Osteoblast (primary cell): ENCODE data around the gene PADI6. TPM values are rescaled to one million over a fixed set of nuclear protein-coding genes. Genes with fewer than 3 reads are reported as not detected.

ENCODE experiments used
- DNase-seq: peaks from one replicate; pipeline ENCODE4 v3.0.0; 2011; ENCODE audit warnings: low spot score, mixed read lengths; ENCODE audit not compliant: insufficient read length; ENCODE audit errors: missing footprints
- H2AFZ ChIP-seq: 2 replicates; pipeline ENCODE4 v1.6.0; 2011; ENCODE audit warnings: mild to moderate bottlenecking, low read length
- H3K27ac ChIP-seq: 2 replicates; pipeline ENCODE4 v1.5.1; 2011; ENCODE audit warnings: mild to moderate bottlenecking, low read depth, low read length, moderate library complexity
- H3K27me3 ChIP-seq: 2 replicates; pipeline ENCODE4 v1.6.0; 2012; ENCODE audit warnings: mild to moderate bottlenecking, control low read depth, inconsistent platforms, low read length, moderate library complexity; ENCODE audit not compliant: insufficient read depth
- H3K36me3 ChIP-seq: 2 replicates; pipeline ENCODE4 v1.5.1; 2011; ENCODE audit warnings: mild to moderate bottlenecking, low read length, control low read depth, moderate library complexity; ENCODE audit not compliant: insufficient read depth
- H3K4me1 ChIP-seq: 2 replicates; pipeline ENCODE4 v1.5.1; 2011; ENCODE audit warnings: mild to moderate bottlenecking, low read length, control low read depth, moderate library complexity; ENCODE audit not compliant: insufficient read depth
- H3K4me2 ChIP-seq: 2 replicates; pipeline ENCODE4 v1.6.0; 2011; ENCODE audit warnings: mild to moderate bottlenecking, low read length; ENCODE audit not compliant: insufficient read depth
- H3K4me3 ChIP-seq: fragments of 200-600 bp; sonication (generic); 3 replicates; pipeline ENCODE4 v1.5.1; 2012; ENCODE audit warnings: mild to moderate bottlenecking, low read length, inconsistent platforms; ENCODE audit not compliant: insufficient read depth
- H3K79me2 ChIP-seq: 2 replicates; pipeline ENCODE4 v1.6.0; 2012; ENCODE audit warnings: mild to moderate bottlenecking, low read length, control low read depth, inconsistent platforms; ENCODE audit not compliant: insufficient read depth
- H3K9me3 ChIP-seq: 2 replicates; pipeline ENCODE4 v1.5.1; 2011; ENCODE audit warnings: low read depth, low read length, control low read depth
- H4K20me1 ChIP-seq: 2 replicates; pipeline ENCODE4 v1.6.0; 2012; ENCODE audit warnings: mild to moderate bottlenecking, low read length, control low read depth; ENCODE audit not compliant: insufficient read depth
- total RNA-seq: library from RNA; depleted of rRNA; stranded (reverse); fragments of >200 nt; gene quantifications from 2 replicates; pipeline ENCODE4 v1.2.3, GENCODE V29; 2012
- TF ChIP-seq, protein P1 (sequence below): IDR thresholded peaks from 2 replicates; pipeline ENCODE4 v1.5.1; 2011; ENCODE audit warnings: mild to moderate bottlenecking, low read depth, low read length, moderate library complexity; ENCODE audit errors: extremely low read depth

Gene PADI6
- total RNA-seq, 1 donor, result not detected

- TF ChIP-seq, protein P1, sequence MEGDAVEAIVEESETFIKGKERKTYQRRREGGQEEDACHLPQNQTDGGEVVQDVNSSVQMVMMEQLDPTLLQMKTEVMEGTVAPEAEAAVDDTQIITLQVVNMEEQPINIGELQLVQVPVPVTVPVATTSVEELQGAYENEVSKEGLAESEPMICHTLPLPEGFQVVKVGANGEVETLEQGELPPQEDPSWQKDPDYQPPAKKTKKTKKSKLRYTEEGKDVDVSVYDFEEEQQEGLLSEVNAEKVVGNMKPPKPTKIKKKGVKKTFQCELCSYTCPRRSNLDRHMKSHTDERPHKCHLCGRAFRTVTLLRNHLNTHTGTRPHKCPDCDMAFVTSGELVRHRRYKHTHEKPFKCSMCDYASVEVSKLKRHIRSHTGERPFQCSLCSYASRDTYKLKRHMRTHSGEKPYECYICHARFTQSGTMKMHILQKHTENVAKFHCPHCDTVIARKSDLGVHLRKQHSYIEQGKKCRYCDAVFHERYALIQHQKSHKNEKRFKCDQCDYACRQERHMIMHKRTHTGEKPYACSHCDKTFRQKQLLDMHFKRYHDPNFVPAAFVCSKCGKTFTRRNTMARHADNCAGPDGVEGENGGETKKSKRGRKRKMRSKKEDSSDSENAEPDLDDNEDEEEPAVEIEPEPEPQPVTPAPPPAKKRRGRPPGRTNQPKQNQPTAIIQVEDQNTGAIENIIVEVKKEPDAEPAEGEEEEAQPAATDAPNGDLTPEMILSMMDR, result no peak
- H3K4me2 ChIP-seq, result no peak overlapping the region
- H2AFZ ChIP-seq, result peak overlapping the region; percentile 15
Observed at GRCh38 chr1:17347769-17348592, 24.0 kb upstream of the PADI6 start.

DNA sequence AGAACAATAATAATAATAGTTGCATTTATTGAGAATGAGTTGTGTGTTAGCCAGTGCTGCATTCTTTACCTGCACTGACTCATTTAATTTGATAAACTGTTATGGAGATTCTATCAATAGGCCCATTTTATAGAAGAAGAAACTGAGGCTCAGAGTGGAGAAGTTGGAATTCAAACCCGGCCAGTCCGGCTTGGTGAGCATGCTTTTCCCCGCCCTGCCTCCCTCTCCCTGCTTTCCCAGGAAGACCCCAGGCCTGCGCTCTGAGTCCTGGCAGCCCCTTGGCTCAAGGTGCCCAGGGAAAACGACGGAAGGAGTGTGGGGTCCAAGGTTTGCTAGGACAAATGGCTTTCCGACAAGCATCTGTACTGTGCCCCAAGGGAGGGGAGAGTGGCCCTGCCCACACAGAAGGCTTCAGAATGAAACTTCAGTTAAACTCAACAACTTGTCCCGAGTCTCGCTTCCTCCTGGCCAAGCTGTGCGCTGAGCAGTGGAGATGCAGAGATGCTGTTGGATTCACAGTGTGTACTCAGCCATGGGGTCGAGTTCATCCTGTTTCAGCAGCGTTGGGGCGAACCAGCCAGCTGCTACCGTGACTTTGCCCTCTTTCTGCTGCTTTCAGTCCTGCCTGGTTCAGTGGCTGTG, 23.3 kb upstream of the PADI6 start:
- Histone ChIP-seq H3K4me3 (no peak overlapping the region), H2AFZ (no peak overlapping the region), H3K4me1 (no peaks in the 10 kb centered on the region), H3K27ac (no peak overlapping the region), H3K27me3 (peaks cover 15% of the 10 kb centered on the region), H3K36me3 (no peaks in the 10 kb centered on the region), H4K20me1 (no peaks in the 10 kb centered on the region), H3K4me2 (no peak overlapping the region), H3K79me2 (no peaks in the 10 kb centered on the region), H3K9me3 (no peaks in the 10 kb centered on the region)
- TF ChIP-seq, protein P1, result no peak
- no peak for DNase-seq

More at GRCh38 chr1:17347769-17348592, 24.0 kb upstream of the PADI6 start:
- H3K36me3 ChIP-seq, result no peaks in the 10 kb centered on the region
- no peak overlapping the region for H3K27ac ChIP-seq
- no peaks in the 10 kb centered on the region for H3K9me3 ChIP-seq
- H3K4me3 ChIP-seq, result no peak overlapping the region
- H3K27me3 ChIP-seq, result peaks cover 10% of the 10 kb centered on the region
- no peaks in the 10 kb centered on the region for H3K79me2 ChIP-seq
- H4K20me1 ChIP-seq, result no peaks in the 10 kb centered on the region
- peak; percentile 80 for DNase-seq
- no peaks in the 10 kb centered on the region for H3K4me1 ChIP-seq

DNA sequence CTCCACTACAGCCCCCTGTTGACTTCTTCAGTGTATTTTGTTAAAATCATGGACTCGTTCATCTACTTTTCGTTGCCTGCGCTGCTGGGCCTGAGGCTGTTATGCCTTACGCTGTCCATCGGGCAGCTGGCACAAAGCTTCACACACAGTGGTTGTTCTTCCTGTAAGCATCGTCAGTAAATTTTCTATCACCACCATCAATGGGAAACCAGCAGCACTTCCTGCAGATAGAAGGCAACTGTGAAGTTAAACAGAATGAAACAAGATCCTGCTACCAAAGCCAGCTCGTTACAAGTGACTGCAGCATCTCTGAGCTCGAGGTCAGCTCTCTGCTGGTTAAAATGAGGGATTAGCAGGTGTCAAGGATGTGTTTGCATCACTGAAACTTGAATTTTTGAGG, 21.9 kb upstream of the PADI6 start:
- Histone ChIP-seq H2AFZ (no peak overlapping the region), H3K27ac (no peak overlapping the region), H3K4me3 (no peak overlapping the region), H3K36me3 (no peaks in the 10 kb centered on the region), H3K79me2 (no peaks in the 10 kb centered on the region), H3K4me2 (no peak overlapping the region), H3K4me1 (no peaks in the 10 kb centered on the region), H3K9me3 (no peaks in the 10 kb centered on the region), H4K20me1 (no peaks in the 10 kb centered on the region), H3K27me3 (peaks cover 15% of the 10 kb centered on the region)
- DNase-seq, result no peak
- TF ChIP-seq, protein P1, result no peak

DNA sequence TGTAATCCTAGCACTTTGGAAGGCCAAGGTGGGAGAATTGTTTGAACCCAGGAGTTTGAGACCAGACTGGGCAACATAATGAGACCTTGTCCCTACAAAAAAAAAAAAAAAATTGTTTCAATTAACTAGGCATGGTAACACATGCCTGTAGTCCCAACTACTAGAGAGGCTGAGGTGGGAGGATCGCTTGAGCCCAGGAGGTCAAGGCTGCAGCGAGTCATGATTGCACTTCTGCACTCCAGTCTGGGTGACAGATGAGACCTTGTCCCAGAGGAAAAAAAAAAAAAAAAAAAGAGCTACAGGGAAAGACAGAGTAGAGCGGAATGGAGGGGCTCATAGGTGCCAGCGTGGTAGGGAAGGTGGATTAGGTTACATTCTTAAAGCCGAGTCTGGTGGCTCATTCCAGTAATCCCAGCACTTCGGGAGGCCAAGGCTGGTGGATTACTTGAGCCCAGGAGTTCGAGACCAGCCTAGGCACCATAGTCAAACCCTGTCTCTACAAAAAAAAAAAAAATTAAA, 21.0 kb upstream of the PADI6 start:
- H3K36me3 ChIP-seq, result no peaks in the 10 kb centered on the region
- DNase-seq, result no peak
- H3K4me2 ChIP-seq, result no peak overlapping the region
- no peak overlapping the region for H2AFZ ChIP-seq
- no peaks in the 10 kb centered on the region for H3K4me1 ChIP-seq
- no peak overlapping the region for H3K4me3 ChIP-seq
- H3K27me3 ChIP-seq, result peaks cover 15% of the 10 kb centered on the region
- H3K9me3 ChIP-seq, result no peaks in the 10 kb centered on the region
- TF ChIP-seq, protein P1, result no peak
- H4K20me1 ChIP-seq, result no peaks in the 10 kb centered on the region
- H3K79me2 ChIP-seq, result no peaks in the 10 kb centered on the region
- no peak overlapping the region for H3K27ac ChIP-seq
